Measurements from ENCODE around the gene AFMID. TPM values are rescaled to one million over a fixed set of nuclear protein-coding genes. Genes with fewer than 3 reads are reported as not detected.
A peak's percentile ranks its signal among the peaks of the same experiment; 100 is the strongest.

Gene AFMID
- total and polyA plus RNA-seq, 2 of the 13 experiments (the other 11 are each of a cell fraction or from before 2014, with no cell fraction given), result 249 to 270 TPM

DNA sequence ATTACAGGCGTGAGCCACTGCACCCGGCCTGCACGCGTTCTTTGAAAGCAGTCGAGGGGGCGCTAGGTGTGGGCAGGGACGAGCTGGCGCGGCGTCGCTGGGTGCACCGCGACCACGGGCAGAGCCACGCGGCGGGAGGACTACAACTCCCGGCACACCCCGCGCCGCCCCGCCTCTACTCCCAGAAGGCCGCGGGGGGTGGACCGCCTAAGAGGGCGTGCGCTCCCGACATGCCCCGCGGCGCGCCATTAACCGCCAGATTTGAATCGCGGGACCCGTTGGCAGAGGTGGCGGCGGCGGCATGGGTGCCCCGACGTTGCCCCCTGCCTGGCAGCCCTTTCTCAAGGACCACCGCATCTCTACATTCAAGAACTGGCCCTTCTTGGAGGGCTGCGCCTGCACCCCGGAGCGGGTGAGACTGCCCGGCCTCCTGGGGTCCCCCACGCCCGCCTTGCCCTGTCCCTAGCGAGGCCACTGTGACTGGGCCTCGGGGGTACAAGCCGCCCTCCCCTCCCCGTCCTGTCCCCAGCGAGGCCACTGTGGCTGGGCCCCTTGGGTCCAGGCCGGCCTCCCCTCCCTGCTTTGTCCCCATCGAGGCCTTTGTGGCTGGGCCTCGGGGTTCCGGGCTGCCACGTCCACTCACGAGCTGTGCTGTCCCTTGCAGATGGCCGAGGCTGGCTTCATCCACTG is 27.0 kb downstream of the AFMID start, which contains the start of gene BIRC5:
TSS of gene BIRC5 (plus strand) at position 238 of the 690 bp plus-strand sequence. CDS start at position 302, 64 bp downstream.
- Histone ChIP-seq H4K20me1 (ENCODE audit: insufficient read depth, low read length) (no peaks in the 10 kb centered on the region), H3K27ac (ENCODE audit: extremely low read length, insufficient read depth, low read length) (peak within 1 kb of the TSS; percentile 72), H3K9ac (ENCODE audit: insufficient read depth, low read depth, low read length) (peak within 1 kb of the TSS; percentile 89), H3K9me3 (ENCODE audit: low read length) (no peaks in the 10 kb centered on the region), H3K36me3 (replicated peaks in 1 of 2; ENCODE audit: control insufficient read depth in 1 of 2, insufficient read depth in 2 of 2, low read length in 2 of 2) (peaks cover 10 to 15% of the 10 kb centered on the region in 2 experiments), H3K4me3 (replicated peaks in 1 of 3; ENCODE audit: insufficient read depth in 1 of 3, low read depth in 2 of 3, low read length in 3 of 3) (peak within 1 kb of the TSS; percentile 82 to 93 (median 91)), H3K4me1 (ENCODE audit: insufficient read depth, low read length) (peaks cover 26% of the 10 kb centered on the region), H2AFZ (ENCODE audit: low read length) (no peak within 1 kb of the TSS), H3K27me3 (ENCODE audit: control insufficient read depth in 1 of 2, insufficient read depth in 2 of 2, low read length in 2 of 2) (no peaks in the 10 kb centered on the region; a peak in 1 of 5 replicates), H3K79me2 (ENCODE audit: insufficient read depth, low read length) (peaks cover 24% of the 10 kb centered on the region), H3K4me2 (ENCODE audit: low read depth, low read length) (peak within 1 kb of the TSS; percentile 85)
- POLR2A ChIA-PET, result interaction anchor here (1.1 to 1.7 kb wide), 2 partner anchors 18 to 28 kb away, joined by 4 read pairs; no protein-coding TSS in a partner anchor
- ATAC-seq (peak; percentile 93), FAIRE-seq (no peak), DNase-seq (ENCODE audit: low spot score) (peak; percentile 82)
- TSS peak; percentile 72 for BruUV-seq (replicated peaks)
- in situ Hi-C loops (cut with HindIII; ENCODE audit: extremely low pct_ligation_motif_present, low pct_unique_long_range_greater_than_20kb), result no loop called here
- 0% methylated on average over 17 of the region's 60 CpGs for WGBS (ENCODE audit: low lambda C conversion rate)
- intact Hi-C loops (cut with micrococcal nuclease; ENCODE audit: unreplicated experiment), result loop anchor here (1.0 kb wide), 1 partner anchor 33 kb away; no protein-coding TSS in a partner anchor
- CTCF ChIA-PET (ENCODE audit: low intra/inter-chr PET ratio, low total read pairs), result interaction anchor here (1.1 kb wide), 1 partner anchor 37 kb away, joined by 3 read pairs; no protein-coding TSS in a partner anchor
- TF ChIP-seq JUN (CRISPR knock-in tag; IDR thresholded peaks at IDR 0.05) (peak; percentile 68), NR2F2 (IDR thresholded peaks at IDR 0.05; ENCODE audit: borderline replicate concordance, low read depth) (peak; percentile 43; the same call in 1 of the 2 replicates), CBX5 (CRISPR knock-in tag; IDR thresholded peaks at IDR 0.05; ENCODE audit: borderline replicate concordance) (peak; percentile 84; the same call in 1 of the 2 replicates), ARID2 (CRISPR knock-in tag; IDR thresholded peaks at IDR 0.05; ENCODE audit: borderline replicate concordance) (peak; percentile 89; the same call in 1 of the 2 replicates), CSRNP2 (CRISPR knock-in tag; conservative IDR thresholded peaks at IDR 0.05; ENCODE audit: low read depth) (no peak), ZC3H13 (CRISPR knock-in tag; IDR thresholded peaks at IDR 0.05) (peak; percentile 96; the same call in 1 of the 2 replicates), MED8 (CRISPR knock-in tag; IDR thresholded peaks at IDR 0.05; ENCODE audit: insufficient replicate concordance) (no peak), SRY (CRISPR knock-in tag; IDR thresholded peaks at IDR 0.05) (0 out of 2 replicates have a peak, but pooled peaks have one; percentile 33), FOXO1 (CRISPR knock-in tag; IDR thresholded peaks at IDR 0.05) (peak; percentile 61), PATZ1 (CRISPR knock-in tag; IDR thresholded peaks at IDR 0.05) (peak; percentile 50; the same call in 1 of the 2 replicates), ZNF3 (CRISPR knock-in tag; IDR thresholded peaks at IDR 0.05) (no peak), HOXD1 (CRISPR knock-in tag; IDR thresholded peaks at IDR 0.05) (peak; percentile 90), RBM39 (IDR thresholded peaks at IDR 0.05; ENCODE audit: low read depth, low read length, poor library complexity, severe bottlenecking) (peak; percentile 85), ZNF772 (CRISPR knock-in tag; IDR thresholded peaks at IDR 0.05) (peak; percentile 87; the same call in 1 of the 2 replicates), ZNF501 (CRISPR knock-in tag; IDR thresholded peaks at IDR 0.05) (peak; percentile 95), U2AF2 (IDR thresholded peaks at IDR 0.05; ENCODE audit: low read depth, low read length) (no peak)
- TF ChIP-seq, protein P1, sequence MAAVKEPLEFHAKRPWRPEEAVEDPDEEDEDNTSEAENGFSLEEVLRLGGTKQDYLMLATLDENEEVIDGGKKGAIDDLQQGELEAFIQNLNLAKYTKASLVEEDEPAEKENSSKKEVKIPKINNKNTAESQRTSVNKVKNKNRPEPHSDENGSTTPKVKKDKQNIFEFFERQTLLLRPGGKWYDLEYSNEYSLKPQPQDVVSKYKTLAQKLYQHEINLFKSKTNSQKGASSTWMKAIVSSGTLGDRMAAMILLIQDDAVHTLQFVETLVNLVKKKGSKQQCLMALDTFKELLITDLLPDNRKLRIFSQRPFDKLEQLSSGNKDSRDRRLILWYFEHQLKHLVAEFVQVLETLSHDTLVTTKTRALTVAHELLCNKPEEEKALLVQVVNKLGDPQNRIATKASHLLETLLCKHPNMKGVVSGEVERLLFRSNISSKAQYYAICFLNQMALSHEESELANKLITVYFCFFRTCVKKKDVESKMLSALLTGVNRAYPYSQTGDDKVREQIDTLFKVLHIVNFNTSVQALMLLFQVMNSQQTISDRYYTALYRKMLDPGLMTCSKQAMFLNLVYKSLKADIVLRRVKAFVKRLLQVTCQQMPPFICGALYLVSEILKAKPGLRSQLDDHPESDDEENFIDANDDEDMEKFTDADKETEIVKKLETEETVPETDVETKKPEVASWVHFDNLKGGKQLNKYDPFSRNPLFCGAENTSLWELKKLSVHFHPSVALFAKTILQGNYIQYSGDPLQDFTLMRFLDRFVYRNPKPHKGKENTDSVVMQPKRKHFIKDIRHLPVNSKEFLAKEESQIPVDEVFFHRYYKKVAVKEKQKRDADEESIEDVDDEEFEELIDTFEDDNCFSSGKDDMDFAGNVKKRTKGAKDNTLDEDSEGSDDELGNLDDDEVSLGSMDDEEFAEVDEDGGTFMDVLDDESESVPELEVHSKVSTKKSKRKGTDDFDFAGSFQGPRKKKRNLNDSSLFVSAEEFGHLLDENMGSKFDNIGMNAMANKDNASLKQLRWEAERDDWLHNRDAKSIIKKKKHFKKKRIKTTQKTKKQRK (IDR thresholded peaks at IDR 0.05; ENCODE audit: low read length), result no peak

Data from HepG2 (cell line).